ENCODE results near the gene GRIK1. TPM values are rescaled to one million over a fixed set of nuclear protein-coding genes. Genes with fewer than 3 reads are reported as not detected.

GRIK1 gene
- polyA plus RNA-seq, 3 donors = not detected

GRCh38 chr21:29819675-29820326, 120.0 kb downstream of the GRIK1 start:
- Histone ChIP-seq H3K4me2 (replicated peaks; ENCODE audit: extremely low read depth, low read length, poor library complexity, severe bottlenecking) (no peak overlapping the region), H3K4me1 (ENCODE audit: control insufficient read depth in 1 of 2, insufficient read depth in 2 of 2, low read length in 2 of 2) (peaks cover 1 to 5% of the 10 kb centered on the region in 2 donors), H3K36me3 (replicated peaks in 1 of 2; ENCODE audit: control insufficient read depth in 1 of 2, insufficient read depth in 2 of 2, low read length in 2 of 2) (no peaks in the 10 kb centered on the region), H3K9me3 (replicated peaks in 1 of 2; ENCODE audit: control insufficient read depth in 1 of 2, insufficient read depth in 1 of 2, low read length in 2 of 2) (no peaks in the 10 kb centered on the region), H3K79me2 (ENCODE audit: insufficient read depth, low read length) (no peaks in the 10 kb centered on the region), H3K27ac (ENCODE audit: low read depth in 1 of 2, low read length in 2 of 2) (no peak overlapping the region), H2AFZ (ENCODE audit: insufficient read depth, low read depth, low read length, poor library complexity, severe bottlenecking) (no peak overlapping the region), H3K27me3 (ENCODE audit: control insufficient read depth in 2 of 2, insufficient read depth in 2 of 2, low read length in 2 of 2) (no peaks in the 10 kb centered on the region), H3K4me3 (replicated peaks in 1 of 3; ENCODE audit: low read depth in 2 of 3, low read length in 3 of 3) (no peak overlapping the region), H4K20me1 (ENCODE audit: insufficient read depth, low read length) (no peaks in the 10 kb centered on the region), H3K9ac (ENCODE audit: insufficient read depth, low read length, poor library complexity, severe bottlenecking) (no peak overlapping the region)
- no peak for DNase-seq
- H3K36me3 Mint-ChIP-seq = no peaks in the 10 kb centered on the region
- no peak overlapping the region for H3K27ac Mint-ChIP-seq
- H3K27me3 Mint-ChIP-seq (ENCODE audit: low read depth in 3 of 3) = peaks cover 0 to 4% (median 0%) of the 10 kb centered on the region in 3 donors
- H3K4me3 Mint-ChIP-seq = no peak overlapping the region
- peaks cover 0 to 2% (median 0%) of the 10 kb centered on the region in 7 donors for H3K9me3 Mint-ChIP-seq
- intact Hi-C loops (cut with micrococcal nuclease) = no loop called here
- 100% methylated on average over 1 of the region's 5 CpGs for WGBS (ENCODE audit: insufficient coverage)
- peaks cover under 1% of the 10 kb centered on the region for H3K4me1 Mint-ChIP-seq
- TF ChIP-seq CTCF (IDR thresholded peaks at IDR 0.05) = no peak

- no peak for TF ChIP-seq CTCF (IDR thresholded peaks at IDR 0.05)
- no peaks in the 10 kb centered on the region for H3K36me3 ChIP-seq (replicated peaks in 1 of 2; ENCODE audit: control insufficient read depth in 1 of 2, insufficient read depth in 2 of 2, low read length in 2 of 2)
- no peak overlapping the region for H3K4me2 ChIP-seq (replicated peaks; ENCODE audit: extremely low read depth, low read length, poor library complexity, severe bottlenecking)
- H3K4me1 ChIP-seq (ENCODE audit: control insufficient read depth in 1 of 2, insufficient read depth in 2 of 2, low read length in 2 of 2) = peaks cover 12 to 13% of the 10 kb centered on the region in 2 donors
- H3K4me3 ChIP-seq (replicated peaks in 1 of 3; ENCODE audit: low read depth in 2 of 3, low read length in 3 of 3) = no peak overlapping the region
- H4K20me1 ChIP-seq (ENCODE audit: insufficient read depth, low read length) = no peaks in the 10 kb centered on the region
- H3K27ac ChIP-seq (ENCODE audit: low read depth in 1 of 2, low read length in 2 of 2) = no peak overlapping the region
- intact Hi-C loops (cut with micrococcal nuclease) = no loop called here
- H3K27me3 Mint-ChIP-seq (ENCODE audit: low read depth in 3 of 3) = peaks cover 0 to 3% (median 0%) of the 10 kb centered on the region in 3 donors
- no peaks in the 10 kb centered on the region for H3K79me2 ChIP-seq (ENCODE audit: insufficient read depth, low read length)
- no peaks in the 10 kb centered on the region for H3K9me3 ChIP-seq (replicated peaks in 1 of 2; ENCODE audit: control insufficient read depth in 1 of 2, insufficient read depth in 1 of 2, low read length in 2 of 2)
- H3K9ac ChIP-seq (ENCODE audit: insufficient read depth, low read length, poor library complexity, severe bottlenecking) = no peak overlapping the region
- no peak overlapping the region for H2AFZ ChIP-seq (ENCODE audit: insufficient read depth, low read depth, low read length, poor library complexity, severe bottlenecking)
- no peaks in the 10 kb centered on the region for H3K36me3 Mint-ChIP-seq
- no peaks in the 10 kb centered on the region for H3K27me3 ChIP-seq (ENCODE audit: control insufficient read depth in 2 of 2, insufficient read depth in 2 of 2, low read length in 2 of 2)
- 100% methylated on average over 1 of the region's 2 CpGs for WGBS (ENCODE audit: insufficient coverage)
- H3K4me3 Mint-ChIP-seq = no peak overlapping the region
- no peak for DNase-seq
- H3K4me1 Mint-ChIP-seq = peaks cover 11% of the 10 kb centered on the region
- H3K27ac Mint-ChIP-seq = no peak overlapping the region
- peaks cover 0 to 7% (median 2%) of the 10 kb centered on the region in 7 donors for H3K9me3 Mint-ChIP-seq
Observed at GRCh38 chr21:29818383-29818921, 121.3 kb downstream of the GRIK1 start.
